ENCODE data around the gene PHYH.

Gene PHYH

DNA sequence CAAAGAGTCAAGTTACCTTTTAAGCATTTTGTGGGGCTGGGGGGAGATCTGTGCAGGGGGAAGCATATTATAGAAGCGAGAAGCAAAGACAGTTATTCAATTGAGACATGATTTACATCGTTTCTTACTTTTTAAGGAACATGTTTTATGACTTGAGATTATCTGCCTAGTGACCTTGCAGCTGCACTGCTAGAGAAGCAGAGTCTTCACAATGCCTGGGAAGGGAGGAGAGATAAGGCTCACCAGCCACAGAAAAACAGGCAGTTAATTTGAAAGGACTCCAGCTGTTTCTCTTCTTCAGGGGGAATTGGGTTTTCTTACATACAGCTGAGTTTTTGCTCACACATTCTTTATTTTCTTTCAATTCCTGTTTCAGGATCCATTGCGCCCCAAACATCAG, 31.0 kb downstream of the PHYH start:
- H3K27ac ChIP-seq: no peak overlapping the region
- no peak overlapping the region for H3K4me3 ChIP-seq
- intact Hi-C loops (cut with DNase I; ENCODE audit: low total_unique reads): no loop called here
- H3K36me3 ChIP-seq: no peaks in the 10 kb centered on the region
- TF ChIP-seq, protein P1, sequence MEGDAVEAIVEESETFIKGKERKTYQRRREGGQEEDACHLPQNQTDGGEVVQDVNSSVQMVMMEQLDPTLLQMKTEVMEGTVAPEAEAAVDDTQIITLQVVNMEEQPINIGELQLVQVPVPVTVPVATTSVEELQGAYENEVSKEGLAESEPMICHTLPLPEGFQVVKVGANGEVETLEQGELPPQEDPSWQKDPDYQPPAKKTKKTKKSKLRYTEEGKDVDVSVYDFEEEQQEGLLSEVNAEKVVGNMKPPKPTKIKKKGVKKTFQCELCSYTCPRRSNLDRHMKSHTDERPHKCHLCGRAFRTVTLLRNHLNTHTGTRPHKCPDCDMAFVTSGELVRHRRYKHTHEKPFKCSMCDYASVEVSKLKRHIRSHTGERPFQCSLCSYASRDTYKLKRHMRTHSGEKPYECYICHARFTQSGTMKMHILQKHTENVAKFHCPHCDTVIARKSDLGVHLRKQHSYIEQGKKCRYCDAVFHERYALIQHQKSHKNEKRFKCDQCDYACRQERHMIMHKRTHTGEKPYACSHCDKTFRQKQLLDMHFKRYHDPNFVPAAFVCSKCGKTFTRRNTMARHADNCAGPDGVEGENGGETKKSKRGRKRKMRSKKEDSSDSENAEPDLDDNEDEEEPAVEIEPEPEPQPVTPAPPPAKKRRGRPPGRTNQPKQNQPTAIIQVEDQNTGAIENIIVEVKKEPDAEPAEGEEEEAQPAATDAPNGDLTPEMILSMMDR (IDR thresholded peaks at IDR 0.05): no peak
- no peaks in the 10 kb centered on the region for H3K27me3 ChIP-seq
- no peaks in the 10 kb centered on the region for H3K9me3 ChIP-seq
- peaks cover 0 to 24% (median 11%) of the 10 kb centered on the region in 4 donors for H3K4me1 ChIP-seq
- DNase-seq: no peak

DNA sequence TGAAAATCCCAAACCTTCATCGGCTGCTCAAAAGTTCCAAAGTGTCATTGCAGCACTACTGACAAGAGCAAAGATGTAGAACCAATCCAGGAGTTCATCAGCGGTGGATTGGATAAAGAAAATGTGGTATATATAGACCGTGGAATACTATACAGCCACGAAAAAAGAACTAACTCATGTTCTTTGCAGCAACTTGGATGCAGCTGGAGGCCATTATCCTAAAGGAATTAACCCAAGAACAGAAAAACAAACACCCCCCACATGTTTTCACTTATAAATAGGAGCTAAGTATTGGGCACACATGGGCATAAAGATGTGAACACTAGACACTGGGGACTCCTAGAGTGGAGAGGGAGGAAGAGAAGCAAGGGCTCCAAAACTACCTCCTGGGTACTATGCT, 31.6 kb downstream of the PHYH start:
- Histone ChIP-seq H3K4me3 (no peak overlapping the region), H3K36me3 (no peaks in the 10 kb centered on the region), H3K27me3 (no peaks in the 10 kb centered on the region), H3K9me3 (no peaks in the 10 kb centered on the region), H3K27ac (no peak overlapping the region), H3K4me1 (peaks cover 0 to 24% (median 11%) of the 10 kb centered on the region in 4 donors)
- intact Hi-C loops (cut with DNase I; ENCODE audit: low total_unique reads): no loop called here
- TF ChIP-seq, protein P1 (IDR thresholded peaks at IDR 0.05): no peak
- no peak for DNase-seq

DNA sequence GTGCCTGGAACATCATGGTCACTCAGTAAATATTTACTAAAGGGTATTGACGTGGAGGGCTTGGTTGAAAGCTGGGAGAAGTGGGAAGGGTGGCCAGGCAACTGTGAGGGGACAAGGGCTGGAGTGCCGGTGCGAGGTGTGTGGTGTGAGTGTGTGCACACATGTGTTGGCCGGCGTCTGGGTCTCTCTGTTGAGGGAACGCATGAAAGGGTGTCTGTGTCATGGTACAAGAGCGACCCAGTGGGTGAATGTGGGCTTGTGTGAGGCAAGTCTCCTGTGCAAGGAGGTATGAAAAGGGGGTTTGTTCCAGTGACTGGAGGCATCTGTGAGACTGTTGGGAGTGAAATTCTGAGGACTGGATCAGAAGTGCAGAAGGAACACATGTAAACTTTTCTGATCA, 36.3 kb downstream of the PHYH start:
- no peaks in the 10 kb centered on the region for H3K4me1 ChIP-seq

DNA sequence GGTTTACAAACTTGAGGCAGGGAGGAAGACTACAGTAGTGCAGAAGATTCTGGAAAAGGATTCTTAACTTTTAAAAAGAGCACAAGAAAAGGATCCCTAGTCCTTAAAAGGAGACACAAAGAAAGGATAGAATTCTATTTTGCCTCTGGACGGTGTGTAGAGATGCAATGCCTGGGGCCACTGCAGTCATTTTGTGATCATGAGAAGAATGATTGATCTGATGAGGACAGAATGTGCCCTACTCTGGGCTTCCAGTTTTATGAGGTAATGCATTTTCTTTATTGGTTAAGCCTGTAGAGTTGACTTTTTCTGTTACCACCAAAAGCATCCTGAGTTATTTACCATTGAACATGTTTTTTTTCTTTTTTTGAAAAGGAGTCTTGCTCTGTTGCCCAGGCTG, 37.4 kb downstream of the PHYH start:
- no peaks in the 10 kb centered on the region for H3K9me3 ChIP-seq
- H3K4me1 ChIP-seq: no peaks in the 10 kb centered on the region
- no peak overlapping the region for H3K4me3 ChIP-seq
- intact Hi-C loops (cut with DNase I; ENCODE audit: low total_unique reads): no loop called here
- no peak for DNase-seq
- H3K27me3 ChIP-seq: no peaks in the 10 kb centered on the region
- H3K36me3 ChIP-seq: no peaks in the 10 kb centered on the region
- H3K27ac ChIP-seq: no peak overlapping the region
- TF ChIP-seq, protein P1 (IDR thresholded peaks at IDR 0.05): no peak

More for the DNA sequence above, 36.3 kb downstream of the PHYH start:
- intact Hi-C loops (cut with DNase I; ENCODE audit: low total_unique reads): no loop called here
- Histone ChIP-seq H3K9me3 (no peaks in the 10 kb centered on the region), H3K4me3 (no peak overlapping the region), H3K27ac (no peak overlapping the region), H3K27me3 (no peaks in the 10 kb centered on the region), H3K36me3 (no peaks in the 10 kb centered on the region)
- TF ChIP-seq, protein P1 (IDR thresholded peaks at IDR 0.05): no peak
- DNase-seq: no peak

DNA sequence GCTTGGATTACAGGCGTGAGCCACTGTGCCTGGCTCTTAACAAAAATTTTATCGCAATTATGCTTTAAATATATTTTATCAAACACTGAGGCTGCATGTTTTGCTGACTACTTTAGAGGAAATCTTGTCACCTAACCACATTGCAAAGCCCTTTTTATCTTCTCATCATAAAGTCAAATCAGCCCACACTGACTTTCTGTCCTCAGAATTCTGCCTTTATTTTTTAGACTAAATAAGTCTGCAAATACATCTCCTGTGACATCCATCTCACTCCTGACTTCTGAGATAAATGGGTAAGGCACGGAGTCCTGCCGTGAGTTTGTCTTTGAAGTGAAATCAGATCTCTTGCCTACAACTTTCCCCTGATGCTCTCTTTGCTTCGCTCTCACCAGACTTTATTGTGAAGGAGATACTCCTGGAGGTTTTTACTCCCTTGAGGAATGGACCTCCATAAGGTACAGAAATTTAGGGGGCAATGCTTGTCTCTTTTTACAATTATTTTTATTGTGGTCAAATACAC, 42.2 kb downstream of the PHYH start:
- no peak overlapping the region for H3K4me3 ChIP-seq
- intact Hi-C loops (cut with DNase I; ENCODE audit: low total_unique reads): no loop called here
- TF ChIP-seq, protein P1 (IDR thresholded peaks at IDR 0.05): no peak
- H3K27ac ChIP-seq: no peak overlapping the region
- H3K36me3 ChIP-seq: no peaks in the 10 kb centered on the region
- no peak for DNase-seq
- no peaks in the 10 kb centered on the region for H3K9me3 ChIP-seq
- H3K27me3 ChIP-seq: no peaks in the 10 kb centered on the region
- no peaks in the 10 kb centered on the region for H3K4me1 ChIP-seq

DNA sequence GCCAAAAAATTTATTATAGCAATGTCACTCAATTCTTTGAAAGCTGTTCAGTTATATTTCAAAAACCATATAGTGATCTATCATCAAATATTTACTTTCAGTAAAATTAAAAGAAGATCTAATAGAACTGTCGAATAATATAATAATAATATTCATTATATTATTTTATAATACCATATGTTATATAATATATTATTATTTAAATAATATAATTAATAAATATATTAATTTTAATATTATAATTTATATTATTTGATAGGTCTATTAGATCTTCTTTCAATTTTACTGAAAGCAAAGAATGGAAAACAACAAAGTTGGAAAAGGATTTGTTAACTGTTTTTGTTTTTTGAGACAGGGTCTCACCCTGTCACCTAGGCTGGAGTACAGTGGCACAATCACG, 43.2 kb downstream of the PHYH start:
- Histone ChIP-seq H3K4me3 (no peak overlapping the region), H3K27me3 (no peaks in the 10 kb centered on the region), H3K27ac (no peak overlapping the region), H3K36me3 (no peaks in the 10 kb centered on the region), H3K4me1 (no peaks in the 10 kb centered on the region), H3K9me3 (no peaks in the 10 kb centered on the region)
- TF ChIP-seq, protein P1 (IDR thresholded peaks at IDR 0.05): no peak
- no peak for DNase-seq
- intact Hi-C loops (cut with DNase I; ENCODE audit: low total_unique reads): no loop called here

Data from tibial artery (tissue), 4 donors.